Measurements from ENCODE around the gene DOC2A.

Gene DOC2A

DNA sequence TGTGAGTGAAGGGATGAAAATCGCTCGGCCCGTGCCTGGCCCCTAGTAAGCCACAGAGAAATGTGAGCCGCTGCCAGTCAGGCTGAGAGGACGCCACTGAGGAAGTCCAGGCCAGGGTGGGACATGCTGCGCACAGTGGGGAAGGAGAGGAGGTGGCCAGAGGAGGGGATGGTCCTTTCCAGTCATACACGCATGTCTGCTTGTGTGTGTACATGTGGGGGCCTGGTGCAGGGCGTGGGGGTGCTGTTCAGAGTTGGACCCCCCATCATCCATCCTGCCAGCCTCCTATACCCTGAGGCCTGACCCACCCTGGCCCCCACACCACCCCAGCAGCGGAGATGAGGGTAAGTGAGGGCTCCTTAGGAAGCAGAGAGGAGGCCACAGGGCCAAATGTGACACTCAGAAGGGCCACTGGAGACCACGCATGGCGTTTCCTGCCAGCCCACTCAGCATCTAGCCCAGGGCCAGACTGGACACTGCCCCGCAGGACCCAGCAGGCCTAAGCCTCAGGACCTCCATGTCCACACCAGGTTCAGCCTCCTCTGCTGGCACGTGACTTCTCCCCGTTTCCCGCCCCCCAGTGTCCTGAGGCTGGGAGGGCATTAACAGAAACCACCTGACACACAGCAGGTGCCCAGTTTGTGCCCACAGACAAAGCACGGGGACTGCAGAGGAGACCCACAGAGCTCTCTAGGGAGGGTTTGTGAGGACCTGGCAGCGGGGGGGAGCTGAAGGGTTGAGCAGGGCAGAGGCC is 7.0 kb downstream of the DOC2A start:
- TF ChIP-seq, protein P1, sequence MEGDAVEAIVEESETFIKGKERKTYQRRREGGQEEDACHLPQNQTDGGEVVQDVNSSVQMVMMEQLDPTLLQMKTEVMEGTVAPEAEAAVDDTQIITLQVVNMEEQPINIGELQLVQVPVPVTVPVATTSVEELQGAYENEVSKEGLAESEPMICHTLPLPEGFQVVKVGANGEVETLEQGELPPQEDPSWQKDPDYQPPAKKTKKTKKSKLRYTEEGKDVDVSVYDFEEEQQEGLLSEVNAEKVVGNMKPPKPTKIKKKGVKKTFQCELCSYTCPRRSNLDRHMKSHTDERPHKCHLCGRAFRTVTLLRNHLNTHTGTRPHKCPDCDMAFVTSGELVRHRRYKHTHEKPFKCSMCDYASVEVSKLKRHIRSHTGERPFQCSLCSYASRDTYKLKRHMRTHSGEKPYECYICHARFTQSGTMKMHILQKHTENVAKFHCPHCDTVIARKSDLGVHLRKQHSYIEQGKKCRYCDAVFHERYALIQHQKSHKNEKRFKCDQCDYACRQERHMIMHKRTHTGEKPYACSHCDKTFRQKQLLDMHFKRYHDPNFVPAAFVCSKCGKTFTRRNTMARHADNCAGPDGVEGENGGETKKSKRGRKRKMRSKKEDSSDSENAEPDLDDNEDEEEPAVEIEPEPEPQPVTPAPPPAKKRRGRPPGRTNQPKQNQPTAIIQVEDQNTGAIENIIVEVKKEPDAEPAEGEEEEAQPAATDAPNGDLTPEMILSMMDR (IDR thresholded peaks at IDR 0.05; ENCODE audit: low read depth, low read length) = no peak
- no peak overlapping the region for H3K4me3 ChIP-seq (ENCODE audit: low read depth, low read length)

DNA sequence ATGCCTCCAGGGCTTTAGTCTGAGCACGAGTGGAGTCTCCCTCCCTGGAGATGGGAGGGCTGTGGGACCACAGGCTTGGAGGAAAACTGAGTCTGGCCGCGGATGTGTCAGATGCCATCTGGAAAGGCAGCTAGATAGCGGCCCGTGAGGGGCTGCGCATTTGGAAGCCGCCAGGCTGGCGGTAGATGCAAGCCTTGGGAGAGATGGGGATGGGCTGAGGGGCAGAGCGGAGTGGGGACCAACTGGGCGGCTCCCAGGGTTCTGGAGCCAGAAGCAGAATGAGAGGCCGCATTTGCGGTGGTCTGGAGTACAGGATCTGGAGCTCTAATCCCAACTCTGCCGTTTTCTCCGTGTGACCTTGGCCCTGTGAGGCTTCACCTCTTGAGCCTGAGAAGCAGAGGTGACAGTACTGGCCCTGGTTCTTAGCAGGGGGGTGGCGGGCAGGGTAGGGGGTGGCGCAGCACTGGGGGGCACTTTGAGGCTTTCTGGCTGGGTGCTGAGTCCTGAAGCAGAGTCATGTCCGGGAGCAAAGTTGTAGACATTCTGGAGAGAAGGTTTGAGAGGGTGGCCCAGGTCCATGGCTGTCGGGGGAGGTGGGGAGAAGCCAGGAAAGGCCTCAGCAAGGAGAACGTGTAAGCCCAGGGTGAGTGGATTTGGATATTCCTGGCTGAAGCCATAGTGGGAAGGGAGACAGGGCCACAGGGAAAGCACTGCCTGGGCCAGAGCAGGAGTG is 8.0 kb downstream of the DOC2A start:
- no peak overlapping the region for H3K4me3 ChIP-seq (ENCODE audit: low read depth, low read length)
- TF ChIP-seq, protein P1 (IDR thresholded peaks at IDR 0.05; ENCODE audit: low read depth, low read length) = no peak

DNA sequence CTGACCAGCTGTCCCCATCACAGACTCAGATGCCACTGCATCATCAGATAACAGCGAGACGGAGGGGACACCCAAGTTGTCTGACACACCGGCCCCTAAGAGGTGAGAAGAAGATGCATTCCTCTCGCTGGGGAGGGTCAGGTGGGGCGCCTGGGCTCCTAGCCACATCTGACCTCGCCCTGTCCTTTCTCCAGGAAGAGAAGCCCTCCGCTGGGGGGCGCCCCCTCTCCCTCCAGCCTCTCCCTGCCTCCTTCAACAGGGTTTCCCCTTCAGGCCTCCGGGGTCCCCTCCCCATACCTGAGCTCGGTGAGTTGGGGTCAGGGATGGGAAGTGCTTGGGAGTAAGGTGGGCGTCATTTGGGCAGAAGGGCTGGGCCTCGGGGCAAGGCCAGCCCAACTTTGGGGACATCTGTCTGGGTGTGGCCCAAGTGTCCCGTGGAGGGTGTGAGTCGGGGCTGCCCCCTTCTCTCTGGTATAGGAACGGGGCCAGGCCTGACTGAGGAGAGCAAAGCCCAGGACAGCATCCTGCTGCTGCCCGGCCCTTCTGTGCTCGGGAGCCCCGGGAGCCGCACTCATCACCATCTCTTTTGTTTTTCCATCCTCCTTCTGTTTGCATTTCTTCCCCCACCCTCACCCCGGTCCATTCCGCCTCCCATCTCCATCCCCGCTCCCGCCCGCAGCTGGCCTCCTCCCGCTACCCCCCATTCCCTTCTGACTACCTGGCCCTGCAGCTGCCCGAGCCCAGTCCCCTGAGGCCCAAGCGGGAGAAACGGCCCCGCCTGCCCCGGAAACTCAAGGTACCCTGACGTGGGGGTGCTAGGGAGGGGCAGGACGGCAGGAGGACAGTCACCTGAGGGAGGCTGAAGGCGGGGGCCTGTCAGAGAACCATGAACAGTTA is 9.8 kb downstream of the DOC2A start:
- H3K4me3 ChIP-seq (ENCODE audit: low read depth, low read length) = no peak overlapping the region

DNA sequence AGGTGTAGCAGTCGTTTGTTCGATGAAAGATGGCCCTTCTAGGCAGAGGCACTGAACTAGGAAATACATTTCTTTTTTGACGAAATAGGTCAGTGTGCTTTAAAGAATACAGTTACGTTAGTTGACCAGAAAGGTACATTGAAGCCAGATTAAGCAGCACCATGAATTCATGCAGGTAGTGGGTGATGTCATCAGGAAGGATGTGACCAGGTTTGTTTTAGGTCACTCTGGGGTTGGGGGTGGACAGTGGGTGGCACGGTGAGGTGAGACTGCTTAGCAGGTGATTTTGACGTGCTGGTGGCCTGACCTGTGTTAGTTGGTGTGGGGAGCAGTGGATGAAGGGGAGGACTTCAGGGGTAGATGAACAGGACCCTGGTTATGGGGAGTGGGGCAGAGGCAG is 11.2 kb downstream of the DOC2A start:
- H3K4me3 ChIP-seq (ENCODE audit: low read depth, low read length) = no peak overlapping the region
- TF ChIP-seq, protein P1 (IDR thresholded peaks at IDR 0.05; ENCODE audit: low read depth, low read length) = no peak

More for the DNA sequence above, 9.8 kb downstream of the DOC2A start:
- TF ChIP-seq, protein P1 (IDR thresholded peaks at IDR 0.05; ENCODE audit: low read depth, low read length) = no peak

DNA sequence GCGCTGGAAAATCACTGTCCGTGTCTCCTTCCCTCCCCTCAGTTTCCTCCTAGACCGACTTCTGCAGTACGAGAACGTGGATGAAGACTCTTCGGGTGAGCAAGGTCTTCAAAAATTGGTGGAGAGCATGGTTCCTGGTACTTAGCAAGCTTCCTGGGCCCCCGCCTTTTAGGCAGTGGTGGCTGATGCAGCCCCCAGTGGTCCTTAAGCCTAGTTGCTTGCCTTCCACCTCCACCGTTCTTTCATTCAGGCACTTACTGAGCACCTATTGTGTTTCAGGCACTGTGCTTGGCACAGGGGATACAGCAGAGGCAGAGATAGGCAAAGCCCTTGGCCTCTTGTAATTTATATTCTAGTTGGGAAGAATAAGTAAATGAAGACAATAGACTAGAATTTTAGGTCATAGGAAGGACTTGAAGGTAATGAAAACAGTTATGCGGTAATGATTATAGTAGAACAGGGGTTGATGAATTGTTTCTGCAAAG is 14.0 kb downstream of the DOC2A start:
- TF ChIP-seq, protein P1 (IDR thresholded peaks at IDR 0.05; ENCODE audit: low read depth, low read length) = no peak
- H3K4me3 ChIP-seq (ENCODE audit: low read depth, low read length) = peak overlapping the region; percentile 95

DNA sequence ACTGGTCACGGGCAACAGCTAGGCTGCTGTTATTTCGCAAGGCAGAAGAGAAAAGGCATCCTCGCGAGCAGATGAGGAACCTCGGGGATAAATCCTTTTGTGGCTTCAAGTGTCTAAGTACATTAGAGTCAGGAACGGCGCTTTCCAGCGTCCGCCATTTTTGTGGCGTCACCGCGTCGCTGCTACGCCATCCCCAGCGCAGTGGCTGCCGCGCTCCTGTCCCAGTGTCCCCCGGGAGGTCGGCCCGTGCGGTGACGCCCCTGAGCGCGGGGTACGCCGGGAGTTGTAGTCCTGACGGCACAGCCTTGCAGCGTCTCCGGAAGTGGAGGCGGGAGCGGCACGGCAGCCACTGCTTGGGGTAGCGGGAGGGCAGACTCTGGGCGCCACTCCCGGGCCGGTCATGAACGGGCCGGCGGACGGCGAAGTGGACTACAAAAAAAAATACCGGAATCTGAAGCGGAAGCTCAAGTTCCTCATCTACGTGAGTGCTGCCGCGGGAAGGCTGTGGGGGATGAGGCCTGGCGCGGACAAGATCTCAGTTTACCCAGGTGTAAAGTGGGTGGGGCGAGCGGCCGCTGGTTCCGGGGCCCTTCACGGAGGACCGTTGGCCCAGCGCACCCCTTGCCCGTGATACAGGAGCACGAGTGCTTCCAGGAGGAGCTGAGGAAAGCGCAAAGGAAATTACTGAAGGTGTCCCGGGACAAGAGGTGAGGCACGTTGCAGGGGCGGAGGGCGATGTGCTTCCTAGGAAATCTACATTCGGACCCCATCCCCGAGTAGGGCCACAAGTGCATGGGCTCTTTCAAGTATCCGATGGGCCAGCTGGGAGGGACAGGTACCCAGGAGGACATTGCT is 14.7 kb downstream of the DOC2A start, which contains the start of gene INO80E:
Gene INO80E (plus strand): TSS at position 331 of the 855 bp plus-strand sequence. CDS start 70 bp downstream, at position 401.
- H3K4me3 ChIP-seq (ENCODE audit: low read depth, low read length) = peak within 1 kb of the TSS; percentile 95
- TF ChIP-seq, protein P1 (IDR thresholded peaks at IDR 0.05; ENCODE audit: low read depth, low read length) = no peak
